GM21381 (cell line): ENCODE results near the gene CYP2U1.

Source experiments
- ATAC-seq: cut with Tn5 transposase; IDR thresholded peaks from one replicate; pipeline ENCODE4 v1.9.1; 2021; ENCODE audit warnings: mild to moderate bottlenecking, moderate library complexity; ENCODE audit not compliant: unreplicated experiment

The CYP2U1 gene

GRCh38 chr4:107978716-107979451, 47.5 kb downstream of the CYP2U1 start:
- no peak for ATAC-seq

- no peak for ATAC-seq
Observed at GRCh38 chr4:107987916-107988762, 56.8 kb downstream of the CYP2U1 start.

GRCh38 chr4:107988763-107989035, 57.4 kb downstream of the CYP2U1 start:
- no peak for ATAC-seq

- no peak for ATAC-seq
Observed at GRCh38 chr4:107989162-107989536, 57.8 kb downstream of the CYP2U1 start.

- peak; percentile 96 for ATAC-seq
Observed at GRCh38 chr4:107989537-107990386, 58.4 kb downstream of the CYP2U1 start, which contains the start of gene HADH. Gene HADH, plus strand, starts transcription at chr4:107989889. Its CDS starts 44 bp downstream, at chr4:107989933.

- ATAC-seq, result no peak
Observed at GRCh38 chr4:107991945-107992630, 60.7 kb downstream of the CYP2U1 start.

GRCh38 chr4:107993969-107994368, 62.6 kb downstream of the CYP2U1 start:
- peak; percentile 36 for ATAC-seq

- ATAC-seq, result no peak
Observed at GRCh38 chr4:107994894-107995293, 63.5 kb downstream of the CYP2U1 start.

- ATAC-seq, result no peak
Observed at GRCh38 chr4:107996949-107997788, 65.8 kb downstream of the CYP2U1 start.

GRCh38 chr4:107997794-107998193, 66.4 kb downstream of the CYP2U1 start:
- ATAC-seq, result no peak

- ATAC-seq, result no peak
Observed at GRCh38 chr4:107999932-108000539, 68.7 kb downstream of the CYP2U1 start.

- ATAC-seq, result no peak
Observed at GRCh38 chr4:108001540-108002135, 70.3 kb downstream of the CYP2U1 start.
